ENCODE measurements around the gene TAF1C. TPM values are rescaled to one million over a fixed set of nuclear protein-coding genes. Genes with fewer than 3 reads are reported as not detected.

The TAF1C gene
- total and polyA plus RNA-seq, 2 of the 8 experiments (the other 6 are each of a cell fraction or from before 2014, with no cell fraction given), result 44.6 to 63.8 TPM

- Histone ChIP-seq H3K4ac (replicated peaks; ENCODE audit: insufficient read length, low read depth, low read length) (no peak overlapping the region), H3K14ac (ENCODE audit: insufficient read length) (no peak overlapping the region), H3K9me3 (ENCODE audit: insufficient read depth in 2 of 2, low read depth in 1 of 2, low read length in 1 of 2) (no peaks in the 10 kb centered on the region), H3K23me2 (ENCODE audit: low read depth, low read length) (no peaks in the 10 kb centered on the region), H2BK15ac (ENCODE audit: low read length) (no peak overlapping the region), H3K27ac (ENCODE audit: low read depth, low read length) (no peak overlapping the region), H2BK20ac (ENCODE audit: low read length) (no peak overlapping the region), H3K4me3 (ENCODE audit: extremely low read depth in 1 of 4, insufficient read depth in 2 of 4, low read depth in 3 of 4, low read length in 4 of 4) (no peak overlapping the region), H2BK12ac (ENCODE audit: low read depth, low read length) (no peak overlapping the region), H2AK5ac (ENCODE audit: low read depth, low read length) (no peak overlapping the region), H3K27me3 (replicated peaks in 1 of 4; ENCODE audit: control insufficient read depth in 3 of 4, extremely low read depth in 1 of 4, insufficient read depth in 3 of 4, low read length in 3 of 4) (no peaks in the 10 kb centered on the region), H4K5ac (ENCODE audit: insufficient read length, low read depth, low read length) (no peak overlapping the region), H3K18ac (ENCODE audit: extremely low read depth, low read length) (no peak overlapping the region), H3K36me3 (ENCODE audit: control insufficient read depth in 2 of 4, insufficient read depth in 4 of 4, low read length in 3 of 4) (no peaks in the 10 kb centered on the region), H3K4me2 (ENCODE audit: insufficient read depth in 1 of 2, low read depth in 2 of 2, low read length in 2 of 2) (no peak overlapping the region), H3K79me1 (ENCODE audit: low read depth, low read length) (no peaks in the 10 kb centered on the region), H3K9ac (replicated peaks in 1 of 4; ENCODE audit: extremely low read depth in 1 of 4, low read depth in 3 of 4, low read length in 3 of 4) (no peak overlapping the region), H3K79me2 (ENCODE audit: control insufficient read depth in 1 of 2, insufficient read depth in 2 of 2, low read length in 2 of 2) (no peaks in the 10 kb centered on the region), H2BK120ac (replicated peaks; ENCODE audit: low read depth, low read length) (no peak overlapping the region), H3K23ac (ENCODE audit: insufficient read length) (no peak overlapping the region), H4K91ac (replicated peaks; ENCODE audit: insufficient read length, low read length) (no peak overlapping the region), H2AFZ (ENCODE audit: low read length) (no peak overlapping the region), H3K56ac (replicated peaks; ENCODE audit: insufficient read length, low read depth, low read length) (no peak overlapping the region), H4K8ac (ENCODE audit: extremely low read depth, insufficient read depth, low read length) (no peak overlapping the region; the same call in 1 of the 2 replicates), H2BK5ac (ENCODE audit: low read depth, low read length) (no peak overlapping the region), H3K4me1 (replicated peaks in 1 of 4; ENCODE audit: control insufficient read depth in 3 of 4, insufficient read depth in 4 of 4, low read length in 3 of 4) (peaks cover 0 to 8% (median 6%) of the 10 kb centered on the region in 4 experiments; a peak in 6 of 7 replicates), H4K20me1 (replicated peaks in 1 of 2; ENCODE audit: control insufficient read depth in 1 of 2, insufficient read depth in 2 of 2, low read length in 2 of 2) (no peaks in the 10 kb centered on the region)
- CTCF ChIA-PET (ENCODE audit: partially characterized antibody), result interaction anchor here (2.0 kb wide), 1 partner anchor 155 kb away, joined by 4 read pairs; no protein-coding TSS in a partner anchor
- FAIRE-seq, result no peak
- no peak for DNase-seq (ENCODE audit: low read depth in 1 of 2, low spot score in 2 of 2)
- TF ChIP-seq BACH1 (IDR thresholded peaks at IDR 0.05; ENCODE audit: low read length), result no peak
- TF ChIP-seq CREB1 (IDR thresholded peaks at IDR 0.05), result no peak
- no peak for TF ChIP-seq CTBP2 (IDR thresholded peaks at IDR 0.05; ENCODE audit: borderline replicate concordance, insufficient read depth, insufficient read length, low read length)
- TF ChIP-seq TAF1 (IDR thresholded peaks at IDR 0.05; ENCODE audit: low read depth, low read length), result no peak
- TF ChIP-seq SP1 (IDR thresholded peaks at IDR 0.05; ENCODE audit: low read depth, low read length), result no peak
- TF ChIP-seq RNF2 (IDR thresholded peaks at IDR 0.05; ENCODE audit: borderline replicate concordance, low read depth, low read length, missing control alignments, poor library complexity, severe bottlenecking), result no peak
- no peak for TF ChIP-seq BCL11A (IDR thresholded peaks at IDR 0.05; ENCODE audit: low read depth in 2 of 2, low read length in 2 of 2)
- TF ChIP-seq YY1 (IDR thresholded peaks at IDR 0.05; ENCODE audit: low read depth, low read length), result no peak
- 85% methylated on average over 4 of the region's 4 CpGs; no CpG with 5 or more reads in 1 of the 2 experiments for WGBS, 2 experiments (ENCODE audit: extremely low coverage in 1 of 2, insufficient coverage in 1 of 2, insufficient read length in 1 of 2, insufficient replicate concordance in 2 of 2, low coverage in 1 of 2, low lambda C conversion rate in 2 of 2, missing lambda C conversion rate in 1 of 2)
- POLR2A ChIA-PET (ENCODE audit: partially characterized antibody), result no interaction called here
These were observed 36.6 kb upstream of the TAF1C start for GRCh38 chr16:84223456-84223855.
